Measurements from ENCODE around the gene GPR155. TPM values are rescaled to one million over a fixed set of nuclear protein-coding genes. Genes with fewer than 3 reads are reported as not detected.
"Not testable (repeated sequence)": the region's sequence is repeated elsewhere in the genome, so short reads cannot be mapped to it uniquely, and the experiment has no call there.

Gene GPR155
- total RNA-seq, 4 donors from 2014 or later: 28.8 to 43.2 (median 39.1) TPM

DNA sequence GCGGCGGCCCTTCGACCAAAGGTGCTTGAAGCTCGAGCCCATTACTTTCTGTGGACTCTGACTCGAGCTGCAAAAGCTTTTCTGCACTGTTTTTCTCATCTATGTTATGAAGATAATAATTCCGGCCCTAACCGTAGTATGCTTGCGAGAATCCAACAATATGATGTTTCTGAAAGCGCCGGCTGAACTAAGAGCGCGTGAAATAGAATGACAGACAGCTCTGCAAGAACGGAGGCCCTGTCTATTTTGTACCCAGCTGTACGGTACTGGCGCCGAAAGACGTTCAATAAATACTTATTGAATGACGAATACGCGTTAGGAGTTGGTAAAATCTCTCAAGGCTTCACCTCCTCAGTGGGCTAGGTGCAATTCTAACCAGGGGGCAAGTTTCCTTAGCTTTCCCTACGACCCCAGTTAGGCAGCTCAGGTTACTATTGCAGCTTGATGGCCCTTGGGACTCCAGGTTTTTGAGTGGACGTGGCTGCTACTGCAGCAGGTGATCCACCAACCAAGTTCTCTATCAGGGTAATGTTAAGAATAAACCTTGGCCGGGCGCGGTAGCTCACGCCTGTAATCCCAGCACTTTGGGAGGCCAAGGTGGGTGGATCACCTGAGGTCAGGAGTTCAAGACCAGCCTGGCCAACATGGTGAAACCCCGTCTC, 90.7 kb downstream of the GPR155 start:
- no peak for DNase-seq (ENCODE audit: extremely low spot score)
- Histone ChIP-seq H3K4me3 (peak overlapping the region; percentile 75 to 83 (median 80)), H3K27me3 (no peaks in the 10 kb centered on the region), H3K27ac (replicated peaks in 1 of 4) (peak overlapping the region; percentile 76 to 88 (median 86)), H3K36me3 (peaks cover 5 to 18% (median 9%) of the 10 kb centered on the region in 4 donors), H3K4me1 (peaks cover 33 to 43% (median 36%) of the 10 kb centered on the region in 4 donors), H3K9me3 (no peaks in the 10 kb centered on the region)
- no peak for TF ChIP-seq EP300 (IDR thresholded peaks at IDR 0.05)
- WGBS: 25% methylated on average over 22 of the region's 27 CpGs
- intact Hi-C loops (cut with DNase I): no loop called here

DNA sequence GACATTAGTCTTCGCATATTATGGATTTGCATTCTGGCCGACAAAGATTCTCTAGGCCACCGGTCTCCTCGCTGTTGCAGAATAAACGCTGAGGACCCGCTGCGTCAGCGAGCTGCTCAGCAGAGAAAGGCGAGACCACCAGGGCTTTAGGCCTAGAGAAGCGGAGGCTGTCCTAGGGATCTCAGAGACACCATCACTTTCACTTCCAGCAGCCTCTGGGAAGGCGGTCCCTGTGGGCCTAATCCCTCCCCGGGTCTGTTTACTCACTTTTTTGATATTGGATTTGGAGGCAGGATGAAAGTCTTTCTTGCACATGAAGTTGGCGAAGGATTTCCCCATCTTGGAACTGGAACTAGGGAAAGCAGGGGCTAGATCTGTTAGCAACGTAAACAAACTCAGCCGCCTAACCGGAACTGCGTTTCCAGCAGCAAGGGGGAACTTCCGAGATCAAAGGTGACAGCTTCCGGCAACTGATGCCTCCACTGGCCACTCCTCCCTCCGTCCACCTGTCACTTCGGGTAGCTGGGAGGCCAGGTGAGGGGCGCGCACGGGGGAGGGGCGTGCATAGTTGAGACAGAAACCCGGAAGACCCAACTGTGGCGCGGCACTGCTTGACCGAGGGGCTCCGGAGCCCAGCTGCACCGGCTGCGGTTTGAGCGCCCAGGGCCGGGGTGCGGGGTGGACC, 91.4 kb downstream of the GPR155 start, which contains the start of gene SCRN3:
Gene SCRN3, plus strand, starts transcription at position 447 of the 685 bp plus-strand sequence. CDS start 2,554 bp downstream, outside the sequence.
- Histone ChIP-seq H3K27ac (replicated peaks in 1 of 4) (peak within 1 kb of the TSS; percentile 76 to 88 (median 86)), H3K9me3 (no peaks in the 10 kb centered on the region), H3K27me3 (no peaks in the 10 kb centered on the region), H3K36me3 (peaks cover 0 to 19% (median 11%) of the 10 kb centered on the region in 4 donors), H3K4me3 (peak within 1 kb of the TSS; percentile 75 to 83 (median 80)), H3K4me1 (peaks cover 33 to 43% (median 37%) of the 10 kb centered on the region in 4 donors)
- peak; percentile 95 for DNase-seq (ENCODE audit: extremely low spot score)
- WGBS: 1% methylated on average over 23 of the region's 35 CpGs
- TF ChIP-seq POLR2AphosphoS5 (IDR thresholded peaks at IDR 0.05): peak; percentile 67 to 71
- TF ChIP-seq POLR2A (IDR thresholded peaks at IDR 0.05; ENCODE audit: low read depth): no peak
- peak; percentile 57 for TF ChIP-seq EP300 (IDR thresholded peaks at IDR 0.05)
- TF ChIP-seq, protein P1, sequence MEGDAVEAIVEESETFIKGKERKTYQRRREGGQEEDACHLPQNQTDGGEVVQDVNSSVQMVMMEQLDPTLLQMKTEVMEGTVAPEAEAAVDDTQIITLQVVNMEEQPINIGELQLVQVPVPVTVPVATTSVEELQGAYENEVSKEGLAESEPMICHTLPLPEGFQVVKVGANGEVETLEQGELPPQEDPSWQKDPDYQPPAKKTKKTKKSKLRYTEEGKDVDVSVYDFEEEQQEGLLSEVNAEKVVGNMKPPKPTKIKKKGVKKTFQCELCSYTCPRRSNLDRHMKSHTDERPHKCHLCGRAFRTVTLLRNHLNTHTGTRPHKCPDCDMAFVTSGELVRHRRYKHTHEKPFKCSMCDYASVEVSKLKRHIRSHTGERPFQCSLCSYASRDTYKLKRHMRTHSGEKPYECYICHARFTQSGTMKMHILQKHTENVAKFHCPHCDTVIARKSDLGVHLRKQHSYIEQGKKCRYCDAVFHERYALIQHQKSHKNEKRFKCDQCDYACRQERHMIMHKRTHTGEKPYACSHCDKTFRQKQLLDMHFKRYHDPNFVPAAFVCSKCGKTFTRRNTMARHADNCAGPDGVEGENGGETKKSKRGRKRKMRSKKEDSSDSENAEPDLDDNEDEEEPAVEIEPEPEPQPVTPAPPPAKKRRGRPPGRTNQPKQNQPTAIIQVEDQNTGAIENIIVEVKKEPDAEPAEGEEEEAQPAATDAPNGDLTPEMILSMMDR (IDR thresholded peaks at IDR 0.05): peak in 1 of 3 experiments; percentile 2
- intact Hi-C loops (cut with DNase I): no loop called here

DNA sequence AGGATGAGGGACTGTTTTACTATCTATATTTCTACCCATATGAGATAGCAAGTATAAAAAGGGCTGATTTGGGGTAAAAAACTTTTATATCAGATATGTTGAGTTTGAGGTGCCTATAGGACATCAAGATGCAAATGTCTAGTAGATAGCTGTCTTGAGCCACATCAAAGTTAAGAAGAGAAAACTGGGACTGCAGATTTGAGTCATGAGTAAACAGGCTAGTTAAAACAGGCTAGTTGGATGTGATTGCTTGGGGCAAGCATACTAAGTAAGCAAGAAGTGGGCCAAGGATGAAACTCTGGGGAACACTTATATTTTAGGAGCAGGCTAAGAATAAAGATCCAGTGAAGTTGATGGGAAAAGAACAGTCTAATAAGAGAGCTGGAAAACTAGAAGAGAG, 94.1 kb downstream of the GPR155 start:
- no peaks in the 10 kb centered on the region for H3K27me3 ChIP-seq
- TF ChIP-seq POLR2A (IDR thresholded peaks at IDR 0.05; ENCODE audit: low read depth): no peak
- no peak for TF ChIP-seq EP300 (IDR thresholded peaks at IDR 0.05)
- TF ChIP-seq, protein P1 (IDR thresholded peaks at IDR 0.05): no peak
- TF ChIP-seq POLR2AphosphoS5 (IDR thresholded peaks at IDR 0.05): no peak
- intact Hi-C loops (cut with DNase I): no loop called here
- H3K4me1 ChIP-seq: peaks cover 38 to 44% (median 41%) of the 10 kb centered on the region in 4 donors
- no peak overlapping the region for H3K4me3 ChIP-seq
- H3K9me3 ChIP-seq: no peaks in the 10 kb centered on the region
- no peak overlapping the region for H3K27ac ChIP-seq (replicated peaks in 1 of 4)
- H3K36me3 ChIP-seq: peaks cover 0 to 37% (median 11%) of the 10 kb centered on the region in 4 donors
- DNase-seq (ENCODE audit: extremely low spot score): no peak

DNA sequence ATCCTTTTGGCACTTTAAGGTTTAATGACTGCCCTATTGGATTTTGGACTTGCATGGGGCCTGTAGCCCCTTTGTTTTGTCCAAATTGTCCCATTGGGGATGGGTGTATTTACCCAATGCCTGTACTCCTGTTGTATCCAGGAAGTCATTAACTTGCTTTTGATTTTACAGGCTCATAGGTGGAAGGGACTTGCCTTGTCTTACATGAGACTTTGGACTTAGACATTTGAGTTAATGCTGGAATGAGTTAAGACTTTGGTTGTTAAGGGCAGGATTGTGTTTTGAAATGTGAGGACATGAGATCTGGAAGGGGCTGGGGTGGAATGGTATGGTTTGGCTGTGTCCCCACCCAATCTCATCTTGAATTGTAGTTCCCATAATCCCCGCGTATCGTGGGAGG, 96.5 kb downstream of the GPR155 start:
- H3K9me3 ChIP-seq; H3K4me3 ChIP-seq; H3K27me3 ChIP-seq; H3K27ac ChIP-seq (replicated peaks in 1 of 4); DNase-seq (ENCODE audit: extremely low spot score); intact Hi-C loops (cut with DNase I): not testable (repeated sequence)
- Histone ChIP-seq H3K4me1 (peaks cover 28 to 37% (median 30%) of the 10 kb centered on the region in 4 donors), H3K36me3 (peaks cover 9 to 61% (median 30%) of the 10 kb centered on the region in 4 donors)
- 100% methylated on average over 3 of the region's 3 CpGs for WGBS

DNA sequence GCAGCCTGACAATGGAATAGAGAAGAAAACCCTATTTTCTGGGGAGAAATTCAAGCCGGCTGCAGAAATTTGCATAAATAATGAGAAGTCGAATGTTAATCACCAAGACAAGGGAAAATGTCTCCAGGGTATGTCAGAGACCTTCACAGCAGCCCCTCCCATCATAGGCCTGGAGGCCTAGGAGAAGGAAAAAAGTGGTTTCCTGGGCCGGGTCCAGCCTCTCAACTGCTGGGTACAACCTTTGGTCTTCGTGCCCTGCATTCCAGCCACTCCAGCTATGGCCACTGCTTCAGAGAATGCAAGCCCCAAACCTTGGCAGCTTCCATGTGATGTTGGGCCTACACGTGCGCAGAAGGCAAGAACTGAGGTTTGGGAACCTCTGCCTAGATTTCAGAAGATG, 97.3 kb downstream of the GPR155 start:
- no peak overlapping the region for H3K4me3 ChIP-seq
- peaks cover 9 to 69% (median 34%) of the 10 kb centered on the region in 4 donors for H3K36me3 ChIP-seq
- 83% methylated on average over 6 of the region's 6 CpGs for WGBS
- peaks cover 26 to 35% (median 27%) of the 10 kb centered on the region in 4 donors for H3K4me1 ChIP-seq
- TF ChIP-seq POLR2AphosphoS5 (IDR thresholded peaks at IDR 0.05): no peak
- no peak for TF ChIP-seq POLR2A (IDR thresholded peaks at IDR 0.05; ENCODE audit: low read depth)
- TF ChIP-seq, protein P1 (IDR thresholded peaks at IDR 0.05): no peak
- intact Hi-C loops (cut with DNase I): no loop called here
- no peak for DNase-seq (ENCODE audit: extremely low spot score)
- no peak overlapping the region for H3K27ac ChIP-seq (replicated peaks in 1 of 4)
- H3K27me3 ChIP-seq: no peaks in the 10 kb centered on the region
- H3K9me3 ChIP-seq: no peaks in the 10 kb centered on the region

DNA sequence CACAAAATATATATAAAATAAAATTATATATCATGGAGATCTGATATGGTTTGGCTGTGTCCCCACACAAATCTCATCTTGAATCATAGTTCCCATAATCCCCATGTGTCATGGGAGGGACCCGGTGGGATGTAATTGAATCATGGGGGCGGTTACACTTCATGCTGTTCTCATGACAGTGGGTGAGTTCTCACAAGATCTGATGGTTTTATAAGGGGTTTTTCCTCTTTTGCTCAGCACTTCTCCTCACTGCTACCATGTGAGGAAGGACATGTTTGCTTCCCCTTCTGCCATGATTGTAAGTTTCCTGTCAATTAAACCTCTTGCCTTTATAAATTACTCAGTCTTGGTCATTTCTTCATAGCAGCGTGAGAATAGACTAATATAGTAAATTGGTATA, 98.1 kb downstream of the GPR155 start:
- H3K9me3 ChIP-seq; DNase-seq (ENCODE audit: extremely low spot score); H3K27ac ChIP-seq (replicated peaks in 1 of 4); H3K27me3 ChIP-seq; H3K4me3 ChIP-seq; intact Hi-C loops (cut with DNase I): not testable (repeated sequence)
- WGBS: 96% methylated on average over 3 of the region's 3 CpGs
- Histone ChIP-seq H3K36me3 (peaks cover 9 to 77% (median 34%) of the 10 kb centered on the region in 4 donors), H3K4me1 (peaks cover 17 to 26% (median 18%) of the 10 kb centered on the region in 4 donors)
